IMR-90 (cell line): ENCODE results near the gene NPHS1. TPM values are rescaled to one million over a fixed set of nuclear protein-coding genes. Genes with fewer than 3 reads are reported as not detected.

ENCODE experiments used
- ATAC-seq: fragments of 200-7000 bp; cut with Tn5 transposase; 2 replicates; pipeline ENCODE4 v1.9.1; 2020; ENCODE audit warnings: low read depth, mild to moderate bottlenecking, moderate library complexity
- BruUV-seq: library from RNA; stranded (reverse); fragments of 400-500 nt; replicated peaks from 2 replicates; lab custom pipeline; 2021; lab: Mats Ljungman, UMichigan
- CTCF ChIA-PET: fragments of 300-600 bp; formaldehyde crosslinking; extraction: SDS; loops from one replicate; lab custom pipeline; 2021; ENCODE audit warnings: antibody characterized with exemption; lab: Yijun Ruan, JAX
- POLR2A ChIA-PET: fragments of 300-600 bp; sonication (Branson Sonifier 250); formaldehyde crosslinking; loops from one replicate; lab custom pipeline; 2022; ENCODE audit warnings: antibody characterized with exemption; ENCODE audit not compliant: unreplicated experiment; lab: Charles Lee
- DNase-seq: peaks from one replicate; pipeline ENCODE4 v3.0.0; 2013
- H2AFZ ChIP-seq: replicated peaks from 2 replicates; pipeline ENCODE3; 2013; ENCODE audit warnings: low read length, mild to moderate bottlenecking; ENCODE audit not compliant: poor library complexity
- H2AK5ac ChIP-seq: 2 replicates; pipeline ENCODE4 v1.6.1; 2013; ENCODE audit warnings: low read depth, low read length, inconsistent platforms
- H2AK9ac ChIP-seq: replicated peaks from 2 replicates; pipeline ENCODE3; 2013; ENCODE audit warnings: mild to moderate bottlenecking, low read depth, low read length, moderate library complexity; ENCODE audit not compliant: poor library complexity
- H2BK120ac ChIP-seq: 2 replicates; pipeline ENCODE4 v1.6.1; 2013; ENCODE audit warnings: low read depth, low read length, inconsistent platforms
- H2BK15ac ChIP-seq: 3 replicates; pipeline ENCODE4 v1.6.1; 2013; ENCODE audit warnings: low read depth, low read length, inconsistent platforms
- H2BK20ac ChIP-seq: 2 replicates; pipeline ENCODE4 v1.6.1; 2013; ENCODE audit warnings: low read depth, mild to moderate bottlenecking, inconsistent platforms, low read length, moderate library complexity
- H2BK5ac ChIP-seq: 2 replicates; pipeline ENCODE4 v1.6.1; 2013; ENCODE audit warnings: mild to moderate bottlenecking, low read depth, low read length, inconsistent platforms; ENCODE audit not compliant: poor library complexity, severe bottlenecking
- H3K14ac ChIP-seq: replicated peaks from 2 replicates; pipeline ENCODE4 v1.6.1; 2013; ENCODE audit warnings: low read depth, low read length, inconsistent platforms
- H3K18ac ChIP-seq: 2 replicates; pipeline ENCODE4 v1.6.1; 2013; ENCODE audit warnings: low read depth, low read length, control low read depth
- H3K23ac ChIP-seq: 2 replicates; pipeline ENCODE4 v1.6.1; 2013; ENCODE audit warnings: low read depth, low read length, inconsistent platforms
- H3K27ac ChIP-seq: 2 replicates; pipeline ENCODE4 v1.5.1; 2013; ENCODE audit warnings: mild to moderate bottlenecking, control low read depth, low read length; ENCODE audit not compliant: insufficient read depth
- H3K27me3 ChIP-seq: 2 replicates; pipeline ENCODE4 v1.6.1; 2013; ENCODE audit warnings: low read length; ENCODE audit not compliant: control insufficient read depth, insufficient read depth
- H3K36me3 ChIP-seq: 2 replicates; pipeline ENCODE4 v1.6.1; 2013; ENCODE audit warnings: low read length, mixed read lengths; ENCODE audit not compliant: control insufficient read depth, insufficient read depth
- H3K4ac ChIP-seq: 2 replicates; pipeline ENCODE4 v1.6.1; 2013; ENCODE audit warnings: low read depth, low read length, inconsistent platforms
- H3K4me1 ChIP-seq: 2 replicates; pipeline ENCODE4 v1.6.1; 2013; ENCODE audit warnings: low read length, mixed read lengths; ENCODE audit not compliant: control insufficient read depth, insufficient read depth
- H3K4me2 ChIP-seq: 2 replicates; pipeline ENCODE4 v1.6.1; 2013; ENCODE audit warnings: low read depth, mild to moderate bottlenecking, control low read depth, low read length, moderate library complexity
- H3K4me3 ChIP-seq: 2 replicates; pipeline ENCODE4 v1.5.1; 2013; ENCODE audit warnings: low read depth, mild to moderate bottlenecking, control low read depth, low read length, moderate library complexity; ENCODE audit not compliant: insufficient read depth
- H3K56ac ChIP-seq: 2 replicates; pipeline ENCODE4 v1.6.1; 2013; ENCODE audit warnings: low read length, inconsistent platforms; ENCODE audit not compliant: insufficient read depth; ENCODE audit errors: extremely low read depth
- H3K79me1 ChIP-seq, 2 experiments: 2 replicates each; pipeline ENCODE4 v1.6.1; 2013; ENCODE audit warnings: low read length in 2 of 2, inconsistent platforms in 1 of 2, low read depth in 1 of 2
- H3K9ac ChIP-seq: 2 replicates; pipeline ENCODE4 v1.6.1; 2013; ENCODE audit warnings: low read depth, low read length, control low read depth
- H3K9me1 ChIP-seq: 2 replicates; pipeline ENCODE4 v1.6.1; 2013; ENCODE audit warnings: low read length, inconsistent platforms; ENCODE audit not compliant: insufficient read depth
- H3K9me3 ChIP-seq: 2 replicates; pipeline ENCODE4 v1.6.1; 2013; ENCODE audit warnings: low read length; ENCODE audit not compliant: control insufficient read depth, insufficient read depth
- H4K20me1 ChIP-seq: 2 replicates; pipeline ENCODE4 v1.6.1; 2013; ENCODE audit warnings: low read length, inconsistent platforms; ENCODE audit not compliant: insufficient read depth
- H4K5ac ChIP-seq: 2 replicates; pipeline ENCODE4 v1.6.1; 2013; ENCODE audit warnings: mild to moderate bottlenecking, low read depth, low read length, control low read depth
- H4K8ac ChIP-seq, 2 experiments: 2 replicates each; pipeline ENCODE4 v1.6.1; 2013; ENCODE audit warnings: low read depth in 2 of 2, low read length in 2 of 2, control low read depth in 1 of 2, inconsistent platforms in 1 of 2
- H4K91ac ChIP-seq: 2 replicates; pipeline ENCODE4 v1.6.1; 2013; ENCODE audit warnings: low read depth, low read length, inconsistent platforms; ENCODE audit not compliant: insufficient read depth
- BHLHE40 ChIP-seq: fragments of 150-350 bp; IDR thresholded peaks from 2 replicates; pipeline ENCODE4 v1.6.1; 2016; ENCODE audit warnings: mild to moderate bottlenecking, low read depth, low read length
- CEBPB ChIP-seq: IDR thresholded peaks from 2 replicates; pipeline ENCODE4 v1.6.1; 2012; ENCODE audit warnings: low read depth, low read length, improper control_type of control experiment
- CHD1 ChIP-seq: IDR thresholded peaks from 2 replicates; pipeline ENCODE4 v1.6.1; 2012; ENCODE audit warnings: low read depth, low read length, improper control_type of control experiment
- FOS ChIP-seq: fragments of 150-350 bp; IDR thresholded peaks from 2 replicates; pipeline ENCODE4 v1.6.1; 2016; ENCODE audit warnings: low read depth, low read length
- MAFK ChIP-seq: IDR thresholded peaks from 2 replicates; pipeline ENCODE4 v1.6.1; 2012; ENCODE audit warnings: low read depth, low read length, improper control_type of control experiment
- MAZ ChIP-seq: IDR thresholded peaks from 2 replicates; pipeline ENCODE4 v1.6.1; 2012; ENCODE audit warnings: low read depth, mild to moderate bottlenecking, low read length, improper control_type of control experiment, moderate library complexity, borderline replicate concordance
- MXI1 ChIP-seq: IDR thresholded peaks from 2 replicates; pipeline ENCODE4 v1.6.1; 2012; ENCODE audit warnings: low read depth, mild to moderate bottlenecking, low read length, moderate library complexity, borderline replicate concordance
- NFE2L2 ChIP-seq: fragments of 150-350 bp; IDR thresholded peaks from 2 replicates; pipeline ENCODE4 v1.6.1; 2016; ENCODE audit warnings: low read depth, mild to moderate bottlenecking, low read length
- POLR2A ChIP-seq: IDR thresholded peaks from 2 replicates; pipeline ENCODE4 v1.6.1; 2012; ENCODE audit warnings: mild to moderate bottlenecking, low read depth, low read length
- RAD21 ChIP-seq: IDR thresholded peaks from 2 replicates; pipeline ENCODE4 v1.6.1; 2012; ENCODE audit warnings: low read length, improper control_type of control experiment
- RCOR1 ChIP-seq: IDR thresholded peaks from 2 replicates; pipeline ENCODE4 v1.6.1; 2012; ENCODE audit warnings: mild to moderate bottlenecking, low read length, improper control_type of control experiment; ENCODE audit not compliant: insufficient replicate concordance
- RFX5 ChIP-seq: IDR thresholded peaks from 2 replicates; pipeline ENCODE4 v1.8.0; 2012; ENCODE audit warnings: low read depth, mild to moderate bottlenecking, low read length, moderate library complexity
- SMC3 ChIP-seq: fragments of 150-350 bp; IDR thresholded peaks from 2 replicates; pipeline ENCODE4 v1.6.1; 2016; ENCODE audit warnings: low read depth, mild to moderate bottlenecking, antibody characterized with exemption, low read length, moderate library complexity
- WGBS, 2 experiments: methylation state at CpG; one replicate each; pipeline versions ENCODE4 v1.1.5 to v1.1.7; 2013; ENCODE audit warnings: missing lambda C conversion rate in 2 of 2; ENCODE audit not compliant: insufficient read length in 1 of 2; ENCODE audit errors: extremely low coverage in 2 of 2; 5-methylcytosine and 5-hydroxymethylcytosine counted together
- dilution Hi-C: fragments of 300-500 bp; cut with HindIII; formaldehyde crosslinking; loops from one replicate; pipeline ENCODE4 v1.14.3; 2018; ENCODE audit warnings: low sequenced_read_pairs; ENCODE audit not compliant: unreplicated experiment
- in situ Hi-C: fragments of 300-500 bp; cut with MboI; formaldehyde crosslinking; loops from 3 replicates; pipeline ENCODE4 v1.14.3; 2019; ENCODE audit warnings: low sequenced_read_pairs, inconsistent platforms, mixed read lengths
- intact Hi-C: fragments of 100-400 bp; cut with micrococcal nuclease; formaldehyde crosslinking; loops from 2 replicates; pipeline ENCODE4 v1.10.0; 2022
- polyA plus RNA-seq, 3 experiments: library from polyadenylated mRNA; depleted of rRNA; stranded (reverse); fragments of >200 nt; gene quantifications; 2 replicates each; pipeline ENCODE4 v1.2.3, GENCODE V29; 2012; ENCODE audit warnings: low replicate concordance in 1 of 3
- total RNA-seq: library from RNA; depleted of rRNA; stranded (reverse); fragments of >200 nt; gene quantifications from 2 replicates; pipeline ENCODE4 v1.2.3, GENCODE V29; 2012
- TF ChIP-seq, protein P1 (sequence below): fragments of 150-350 bp; IDR thresholded peaks from 2 replicates; pipeline ENCODE4 v1.6.1; 2017; ENCODE audit warnings: mild to moderate bottlenecking, antibody characterized with exemption, low read length, low read depth
- TF ChIP-seq, protein P2 (sequence below): fragments of 150-350 bp; IDR thresholded peaks from 2 replicates; pipeline ENCODE4 v1.6.1; 2016; ENCODE audit warnings: low read depth, mild to moderate bottlenecking, low read length, moderate library complexity, borderline replicate concordance
- TF ChIP-seq, protein P3 (sequence below): conservative IDR thresholded peaks from 2 replicates; pipeline ENCODE4 v1.5.1; 2012; ENCODE audit warnings: mild to moderate bottlenecking, low read depth, low read length, improper control_type of control experiment

The NPHS1 gene
- total and polyA plus RNA-seq, 2 of the 4 experiments (the other 2 are of a cell fraction), result not detected

DNA sequence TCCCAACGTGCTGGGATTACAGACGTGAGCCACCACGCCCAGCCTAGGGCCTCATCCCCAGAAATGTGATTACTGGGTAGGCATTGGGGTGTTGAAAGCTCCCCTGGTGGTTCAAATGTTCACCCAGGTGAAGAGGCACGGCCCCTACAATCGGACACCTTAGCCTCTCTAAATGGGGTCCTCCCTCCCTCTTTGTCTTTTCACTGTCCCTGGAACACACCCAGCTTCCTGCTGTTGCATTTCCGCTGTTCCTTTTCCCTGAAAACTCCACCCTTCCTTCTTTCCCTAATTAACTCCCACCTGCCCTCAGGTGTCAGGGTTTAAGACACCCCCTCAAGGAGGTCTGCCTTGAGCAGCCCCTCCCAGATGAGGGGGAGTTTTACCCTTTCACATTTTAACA lies 36.0 kb downstream of the NPHS1 start:
- no TSS peak for BruUV-seq
- H3K4me1 ChIP-seq, result no peaks in the 10 kb centered on the region
- no peak overlapping the region for H3K18ac ChIP-seq
- no peak overlapping the region for H2AFZ ChIP-seq
- in situ Hi-C loops (no loop called here), dilution Hi-C loops (no loop called here), intact Hi-C loops (no loop called here)
- H4K91ac ChIP-seq, result no peak overlapping the region
- no peak overlapping the region for H3K9ac ChIP-seq
- H2AK9ac ChIP-seq, result no peak overlapping the region
- H3K4me3 ChIP-seq, result no peak overlapping the region
- no peaks in the 10 kb centered on the region for H3K79me1 ChIP-seq
- no peaks in the 10 kb centered on the region for H3K9me1 ChIP-seq
- ATAC-seq (no peak), DNase-seq (no peak)
- no peak overlapping the region for H3K14ac ChIP-seq
- ChIA-PET CTCF (interaction anchor here (0.9 kb wide), 1 partner anchor 13 kb away, joined by 3 read pairs; no protein-coding TSS in a partner anchor), POLR2A (no interaction called here)
- no peak overlapping the region for H3K56ac ChIP-seq
- H2BK5ac ChIP-seq, result no peak overlapping the region
- no peaks in the 10 kb centered on the region for H3K9me3 ChIP-seq
- no peak overlapping the region for H3K23ac ChIP-seq
- no peaks in the 10 kb centered on the region for H3K36me3 ChIP-seq
- H3K27me3 ChIP-seq, result peaks cover 21% of the 10 kb centered on the region
- no peaks in the 10 kb centered on the region for H4K20me1 ChIP-seq
- H2BK20ac ChIP-seq, result no peak overlapping the region
- no peak overlapping the region for H4K8ac ChIP-seq
- H2AK5ac ChIP-seq, result no peak overlapping the region
- H3K4me2 ChIP-seq, result no peak overlapping the region
- no CpG with 5 or more reads among the region's 6 CpGs for WGBS, 2 experiments
- H3K27ac ChIP-seq, result no peak overlapping the region
- H2BK120ac ChIP-seq, result no peak overlapping the region
- TF ChIP-seq, protein P1, sequence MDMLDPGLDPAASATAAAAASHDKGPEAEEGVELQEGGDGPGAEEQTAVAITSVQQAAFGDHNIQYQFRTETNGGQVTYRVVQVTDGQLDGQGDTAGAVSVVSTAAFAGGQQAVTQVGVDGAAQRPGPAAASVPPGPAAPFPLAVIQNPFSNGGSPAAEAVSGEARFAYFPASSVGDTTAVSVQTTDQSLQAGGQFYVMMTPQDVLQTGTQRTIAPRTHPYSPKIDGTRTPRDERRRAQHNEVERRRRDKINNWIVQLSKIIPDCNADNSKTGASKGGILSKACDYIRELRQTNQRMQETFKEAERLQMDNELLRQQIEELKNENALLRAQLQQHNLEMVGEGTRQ, result no peak
- TF ChIP-seq MXI1, result no peak
- no peak for TF ChIP-seq POLR2A
- TF ChIP-seq, protein P2, sequence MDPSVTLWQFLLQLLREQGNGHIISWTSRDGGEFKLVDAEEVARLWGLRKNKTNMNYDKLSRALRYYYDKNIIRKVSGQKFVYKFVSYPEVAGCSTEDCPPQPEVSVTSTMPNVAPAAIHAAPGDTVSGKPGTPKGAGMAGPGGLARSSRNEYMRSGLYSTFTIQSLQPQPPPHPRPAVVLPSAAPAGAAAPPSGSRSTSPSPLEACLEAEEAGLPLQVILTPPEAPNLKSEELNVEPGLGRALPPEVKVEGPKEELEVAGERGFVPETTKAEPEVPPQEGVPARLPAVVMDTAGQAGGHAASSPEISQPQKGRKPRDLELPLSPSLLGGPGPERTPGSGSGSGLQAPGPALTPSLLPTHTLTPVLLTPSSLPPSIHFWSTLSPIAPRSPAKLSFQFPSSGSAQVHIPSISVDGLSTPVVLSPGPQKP, result no peak
- no peak for TF ChIP-seq RFX5
- no peak for TF ChIP-seq MAZ
- no peak for TF ChIP-seq RAD21
- no peak for TF ChIP-seq FOS
- TF ChIP-seq, protein P3, sequence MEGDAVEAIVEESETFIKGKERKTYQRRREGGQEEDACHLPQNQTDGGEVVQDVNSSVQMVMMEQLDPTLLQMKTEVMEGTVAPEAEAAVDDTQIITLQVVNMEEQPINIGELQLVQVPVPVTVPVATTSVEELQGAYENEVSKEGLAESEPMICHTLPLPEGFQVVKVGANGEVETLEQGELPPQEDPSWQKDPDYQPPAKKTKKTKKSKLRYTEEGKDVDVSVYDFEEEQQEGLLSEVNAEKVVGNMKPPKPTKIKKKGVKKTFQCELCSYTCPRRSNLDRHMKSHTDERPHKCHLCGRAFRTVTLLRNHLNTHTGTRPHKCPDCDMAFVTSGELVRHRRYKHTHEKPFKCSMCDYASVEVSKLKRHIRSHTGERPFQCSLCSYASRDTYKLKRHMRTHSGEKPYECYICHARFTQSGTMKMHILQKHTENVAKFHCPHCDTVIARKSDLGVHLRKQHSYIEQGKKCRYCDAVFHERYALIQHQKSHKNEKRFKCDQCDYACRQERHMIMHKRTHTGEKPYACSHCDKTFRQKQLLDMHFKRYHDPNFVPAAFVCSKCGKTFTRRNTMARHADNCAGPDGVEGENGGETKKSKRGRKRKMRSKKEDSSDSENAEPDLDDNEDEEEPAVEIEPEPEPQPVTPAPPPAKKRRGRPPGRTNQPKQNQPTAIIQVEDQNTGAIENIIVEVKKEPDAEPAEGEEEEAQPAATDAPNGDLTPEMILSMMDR, result no peak
- no peak for TF ChIP-seq SMC3
- no peak for TF ChIP-seq MAFK
- TF ChIP-seq CEBPB, result no peak
- TF ChIP-seq CHD1, result no peak
- TF ChIP-seq NFE2L2, result no peak
- no peak for TF ChIP-seq BHLHE40
- TF ChIP-seq RCOR1, result no peak
- H3K4ac ChIP-seq, result no peak overlapping the region
- no peak overlapping the region for H2BK15ac ChIP-seq
- H4K5ac ChIP-seq, result no peak overlapping the region
